Fibroblast of skin of right quadriceps (primary cell): ENCODE measurements around the gene COPS4.
"Not testable (repeated sequence)": the region's sequence is repeated elsewhere in the genome, so short reads cannot be mapped to it uniquely, and the experiment has no call there.

ENCODE experiments used
- DNase-seq: peaks from one replicate; pipeline ENCODE4 v3.0.0-alpha.2; 2013

COPS4 gene

GRCh38 chr4:83024233-83024632 is 10.8 kb upstream of the COPS4 start:
- DNase-seq = no peak

DNA sequence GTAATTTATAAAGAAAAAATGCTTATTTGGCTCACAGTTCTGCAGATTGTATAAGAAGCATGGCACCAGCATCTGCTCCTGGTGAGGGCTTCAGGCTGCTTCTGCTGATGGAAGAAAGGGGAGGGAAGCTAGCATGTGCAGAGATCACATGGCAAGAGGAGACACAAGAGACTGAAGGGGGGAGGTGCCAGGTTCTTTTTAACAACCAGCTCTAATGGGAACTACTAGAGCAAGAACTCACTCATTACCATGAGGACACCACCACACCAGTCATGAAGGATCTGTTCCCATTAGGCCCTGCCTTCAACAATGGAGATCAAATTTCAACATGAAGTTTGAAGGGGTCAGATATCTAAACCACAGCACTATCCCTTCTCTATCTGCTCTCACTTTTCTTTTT is 9.4 kb upstream of the COPS4 start:
- no peak for DNase-seq

- DNase-seq = no peak
Measured at GRCh38 chr4:83028976-83029375, 6.0 kb upstream of the COPS4 start.

GRCh38 chr4:83029688-83030087 is 5.3 kb upstream of the COPS4 start:
- no peak for DNase-seq

DNA sequence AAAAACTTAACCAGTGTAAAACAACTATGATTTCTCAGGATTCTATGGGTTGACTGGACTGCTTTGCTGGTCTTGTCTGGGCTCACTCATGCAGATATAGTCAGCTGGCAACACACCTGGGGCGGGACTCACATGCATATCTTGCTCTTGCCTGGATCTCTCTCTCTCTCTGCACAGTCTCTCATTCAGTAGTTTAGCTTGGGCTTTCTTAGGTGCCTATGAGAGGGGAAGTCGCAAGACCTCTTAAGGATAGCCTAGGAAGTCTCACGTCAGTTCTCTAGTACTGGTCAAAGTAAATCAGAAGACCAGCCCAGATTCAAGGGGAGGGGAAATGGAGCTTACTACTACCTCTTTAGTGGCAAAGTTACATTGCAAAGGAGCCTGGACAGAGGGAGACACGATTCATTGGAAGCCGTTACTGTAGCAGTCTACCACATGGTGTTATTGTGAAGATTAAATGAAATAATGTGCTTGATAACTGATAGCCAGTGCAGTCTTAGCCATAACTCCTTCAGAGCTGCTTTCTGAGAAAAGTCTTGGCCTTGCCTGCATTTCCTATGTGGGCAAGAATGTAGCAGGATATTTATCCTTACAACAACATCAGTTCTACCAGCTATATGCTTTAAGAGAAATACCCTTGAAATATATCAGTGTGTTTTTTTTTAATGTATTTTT is 2.1 kb downstream of the COPS4 start:
- no peak for DNase-seq

- DNase-seq = no peak
Measured at GRCh38 chr4:83040269-83040668, 5.3 kb downstream of the COPS4 start.

DNA sequence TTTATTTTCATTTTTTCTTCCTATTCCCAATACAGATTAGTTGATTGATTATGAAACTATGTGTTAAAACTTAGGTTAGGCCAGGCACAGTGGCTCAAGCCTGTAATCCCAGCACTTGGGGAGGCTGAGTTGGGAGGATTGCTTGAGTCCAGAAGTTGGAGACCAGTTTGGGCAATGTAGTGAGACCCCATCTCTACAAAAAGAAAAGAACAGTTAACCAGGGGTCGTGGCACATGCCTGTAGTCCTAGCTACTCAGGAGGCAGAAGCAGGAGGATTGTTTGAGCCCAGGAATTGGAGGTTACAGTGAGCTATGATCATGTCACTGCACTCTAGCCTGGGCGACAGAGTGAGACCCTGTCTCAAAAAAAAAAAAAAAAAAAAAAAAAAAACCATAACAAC is 8.2 kb downstream of the COPS4 start:
- DNase-seq = not testable (repeated sequence)

- peak; percentile 63 for DNase-seq
Measured at GRCh38 chr4:83043801-83044407, 8.9 kb downstream of the COPS4 start.

GRCh38 chr4:83046693-83047473 is 11.9 kb downstream of the COPS4 start:
- no peak for DNase-seq

- DNase-seq = not testable (repeated sequence)
Measured at GRCh38 chr4:83048781-83049180, 13.8 kb downstream of the COPS4 start.

DNA sequence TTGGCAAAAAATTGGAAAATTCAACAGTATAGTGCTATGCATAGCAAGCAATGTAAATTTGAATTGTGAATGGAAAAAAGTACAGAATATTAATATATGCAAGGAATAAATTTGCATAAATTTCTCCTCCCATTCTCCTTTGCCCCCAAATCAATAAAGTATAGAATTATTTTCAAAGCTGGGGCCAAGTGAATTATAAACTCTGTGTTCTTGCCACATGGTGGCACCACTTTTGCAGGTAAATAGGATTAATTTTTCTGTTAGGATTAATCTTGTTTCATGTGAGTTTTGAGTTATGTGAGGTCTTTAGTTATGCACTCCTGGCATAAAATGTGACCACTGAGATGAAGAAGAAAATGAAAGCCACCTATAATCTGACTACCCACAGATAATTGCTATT is 19.9 kb downstream of the COPS4 start:
- peak; percentile 17 for DNase-seq

GRCh38 chr4:83062739-83063138 is 27.8 kb downstream of the COPS4 start:
- peak; percentile 65 for DNase-seq

DNA sequence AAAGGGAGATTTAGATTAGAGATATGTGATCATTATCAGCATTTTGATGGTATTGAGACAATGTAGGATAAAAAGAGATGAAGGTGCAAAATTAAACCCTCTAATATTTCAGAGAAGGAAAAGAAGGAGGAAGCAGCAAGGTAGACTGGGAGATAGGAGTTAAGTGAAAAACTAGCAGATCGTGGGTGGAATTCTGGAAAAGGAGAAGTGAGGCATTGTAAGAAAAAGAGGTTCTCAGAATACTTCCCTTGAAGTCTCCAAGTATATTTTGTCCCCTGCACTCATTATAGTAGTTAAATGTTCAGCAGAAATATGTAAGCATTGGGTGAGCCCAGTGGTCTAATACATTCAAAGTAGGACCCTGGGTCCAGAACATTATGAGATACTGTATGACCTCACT is 30.3 kb downstream of the COPS4 start:
- no peak for DNase-seq

DNA sequence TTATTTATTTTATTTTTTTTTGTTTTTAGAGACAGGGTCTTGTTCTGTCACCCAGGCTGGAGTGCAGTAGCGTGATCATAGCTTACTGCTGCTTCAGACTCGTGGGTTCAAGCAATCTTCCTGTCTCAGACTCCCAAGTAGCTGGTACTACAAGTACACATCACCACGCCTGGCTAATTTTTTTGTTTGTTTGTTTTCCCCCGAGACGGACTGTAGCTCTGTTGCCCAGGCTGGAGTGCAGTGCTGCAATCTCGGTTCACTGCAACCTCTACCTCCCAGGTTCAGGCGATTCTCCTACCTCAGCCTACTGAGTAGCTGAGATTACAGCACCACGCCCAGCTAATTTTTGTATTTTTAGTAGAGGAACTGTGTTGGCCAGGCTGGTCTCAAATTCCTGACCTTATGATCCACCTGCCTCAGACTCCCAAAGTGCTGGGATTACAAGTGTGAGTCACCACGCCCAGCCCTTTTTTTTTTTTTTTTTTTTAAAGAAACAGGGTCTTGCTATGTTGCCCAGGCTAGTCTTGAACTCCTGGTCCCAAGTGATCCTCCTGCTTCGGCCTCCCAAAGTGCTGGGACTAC is 32.2 kb downstream of the COPS4 start:
- DNase-seq = no peak

DNA sequence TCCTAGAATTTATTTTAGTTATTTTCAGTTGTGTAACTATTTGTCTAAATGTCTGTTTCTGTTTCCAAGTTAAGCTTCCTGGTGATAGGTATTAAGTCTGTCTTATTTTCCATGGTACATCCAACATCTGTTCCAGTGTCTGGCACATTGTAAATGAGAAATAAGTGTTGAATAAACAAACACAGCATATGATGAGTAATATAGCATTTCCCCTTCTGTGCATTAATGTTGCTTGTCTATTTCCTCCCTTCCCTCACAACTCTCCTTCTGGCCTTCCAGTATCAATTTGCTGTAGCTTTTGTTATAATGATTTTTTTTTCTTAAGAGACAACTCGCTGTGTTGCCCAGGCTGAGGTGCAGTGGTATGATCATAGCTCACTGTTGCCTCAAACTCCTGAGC is 36.1 kb downstream of the COPS4 start:
- DNase-seq = peak; percentile 25

DNA sequence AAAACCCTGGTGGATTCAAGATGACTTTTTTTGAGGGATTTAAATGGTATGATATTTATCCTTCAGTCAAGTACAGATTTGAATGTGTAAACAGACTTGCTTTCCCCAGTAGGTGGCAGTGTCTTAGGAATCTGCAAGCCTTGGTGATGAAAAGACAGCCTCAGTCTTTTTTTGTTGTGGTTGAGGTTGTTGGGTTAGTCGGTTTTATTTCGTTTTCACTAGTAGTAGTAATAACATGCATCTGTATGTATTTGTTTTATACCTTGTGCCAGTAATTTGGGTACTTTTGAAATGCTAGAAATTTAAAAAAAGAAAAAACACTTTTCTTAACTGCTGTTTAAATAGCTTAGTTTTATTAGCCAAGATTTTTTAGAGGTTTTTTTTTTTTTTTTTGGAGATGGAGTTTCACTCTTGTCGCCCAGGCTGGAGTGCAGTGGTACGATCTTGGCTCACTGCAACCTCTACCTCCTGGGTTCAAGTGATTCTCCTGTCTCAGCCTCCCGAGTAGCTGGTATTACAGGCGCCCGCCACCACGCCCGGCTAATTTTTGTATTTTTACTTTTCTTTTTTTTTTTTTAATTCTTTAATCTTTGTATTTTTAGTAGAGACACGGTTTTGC is 39.2 kb downstream of the COPS4 start:
- DNase-seq = peak; percentile 78

DNA sequence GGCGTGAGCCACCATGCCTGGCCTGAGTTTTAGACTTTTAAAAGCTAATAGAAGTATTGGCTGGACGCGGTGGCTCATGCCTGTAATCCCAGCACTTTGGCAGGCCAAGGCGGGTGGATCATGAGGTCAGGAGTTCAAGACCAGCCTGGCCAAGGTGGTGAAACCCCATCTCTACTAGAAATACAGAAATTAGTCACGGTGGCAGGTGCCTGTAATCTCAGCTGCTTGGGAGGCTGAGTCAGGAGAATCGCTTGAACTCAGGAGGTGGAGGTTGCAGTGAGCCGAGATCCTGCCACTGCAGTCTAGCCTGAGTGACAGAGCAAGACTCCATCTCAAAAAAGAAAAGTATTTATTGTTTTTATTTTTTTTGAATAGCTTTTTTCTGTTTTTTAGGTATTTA is 39.8 kb downstream of the COPS4 start:
- DNase-seq = not testable (repeated sequence)

- peak; percentile 85 for DNase-seq
Measured at GRCh38 chr4:83075311-83076095, 40.5 kb downstream of the COPS4 start.

DNA sequence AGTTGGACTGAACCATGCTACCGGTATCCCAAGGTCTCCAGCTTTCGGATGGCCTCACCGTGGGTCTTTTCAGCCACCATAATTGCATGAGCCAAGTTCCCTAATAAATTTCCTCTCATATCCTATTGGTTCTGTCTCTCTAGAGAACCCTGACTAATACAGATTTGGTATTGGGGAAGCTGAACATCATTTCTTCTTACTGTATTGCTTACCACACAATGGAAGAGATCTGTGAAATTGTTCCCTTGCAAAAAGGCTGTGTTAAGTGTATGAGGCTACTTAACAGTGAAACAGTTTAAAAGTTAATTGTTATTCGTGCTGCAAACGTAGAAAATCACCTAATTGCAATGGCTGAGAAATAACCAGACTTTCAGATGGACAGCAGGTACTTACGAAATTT is 45.6 kb downstream of the COPS4 start:
- no peak for DNase-seq

- DNase-seq = no peak
Measured at GRCh38 chr4:83082777-83083176, 47.8 kb downstream of the COPS4 start.

- no peak for DNase-seq
Measured at GRCh38 chr4:83083925-83084475, 49.0 kb downstream of the COPS4 start.

GRCh38 chr4:83084956-83085355 is 50.0 kb downstream of the COPS4 start:
- DNase-seq = not testable (repeated sequence)
